ENCODE data around the gene BATF3.

- TF ChIP-seq CTCF (conservative IDR thresholded peaks at IDR 0.05; ENCODE audit: low read length) (no peak), EZH2phosphoT487 (IDR thresholded peaks at IDR 0.05; ENCODE audit: borderline replicate concordance, low read depth, low read length) (no peak)
These were observed 8.0 kb downstream of the BATF3 start for GRCh38 chr1:212691561-212692071.

Data from OCI-LY7 (cell line).